GM12891 (cell line): ENCODE measurements around the gene GFOD1.

Experiments
- PAX5 ChIP-seq: IDR thresholded peaks from 2 replicates; pipeline ENCODE4 v1.6.1; 2011; ENCODE audit warnings: low read length, moderate library complexity, mild to moderate bottlenecking; ENCODE audit not compliant: insufficient read depth, severe bottlenecking
- POLR2A ChIP-seq: IDR thresholded peaks from 2 replicates; pipeline ENCODE4 v1.6.1; 2011; ENCODE audit warnings: low read depth, low read length, control low read depth
- POLR2AphosphoS5 ChIP-seq: IDR thresholded peaks from 2 replicates; pipeline ENCODE4 v1.6.1; 2011; ENCODE audit warnings: low read depth, low read length, control low read depth
- SPI1 ChIP-seq: IDR thresholded peaks from 2 replicates; pipeline ENCODE4 v1.6.1; 2011; ENCODE audit warnings: low read depth, low read length, control low read depth

DNA sequence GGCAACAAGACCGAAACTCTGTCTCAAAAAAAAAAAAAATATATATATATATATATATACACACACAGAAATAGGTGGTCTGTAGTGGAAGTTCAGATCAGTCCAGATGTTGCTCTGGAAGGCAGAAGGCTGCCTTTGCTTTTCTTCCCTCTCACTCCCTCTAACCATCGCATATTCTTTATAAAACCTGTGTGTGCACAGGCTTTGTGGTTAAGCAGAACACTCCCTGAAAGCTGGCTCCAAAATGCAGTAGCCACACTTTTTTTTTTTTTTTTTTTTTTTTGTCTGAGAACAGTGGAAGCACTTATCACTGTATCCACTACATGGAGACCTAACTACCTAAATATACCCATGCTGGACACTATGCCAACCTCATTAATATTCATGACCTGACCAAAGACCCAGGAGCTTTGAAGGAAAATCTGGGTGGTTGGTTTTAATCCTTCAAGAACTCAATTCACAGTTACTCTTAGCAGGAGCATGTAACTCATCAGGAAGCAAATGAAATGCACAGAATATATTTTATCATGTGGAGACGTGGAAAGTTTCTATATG, 20.0 kb upstream of the GFOD1 start:
- TF ChIP-seq POLR2A (no peak), POLR2AphosphoS5 (no peak), SPI1 (no peak), PAX5 (no peak)
